ENCODE results near the gene SPACA7.
"Not testable (repeated sequence)": the region's sequence is repeated elsewhere in the genome, so short reads cannot be mapped to it uniquely, and the experiment has no call there.

- TF ChIP-seq CTCF, POLR2A (IDR thresholded peaks at IDR 0.05): not testable (repeated sequence)
These were observed 19.8 kb downstream of the SPACA7 start for GRCh38 chr13:112395941-112396340.
